Upper lobe of right lung (tissue), 1 donor: ENCODE data around the gene GOLGA3. TPM values are rescaled to one million over a fixed set of nuclear protein-coding genes. Genes with fewer than 3 reads are reported as not detected.

Experiments used
- ATAC-seq: fragments of 200-7000 bp; cut with Tn5 transposase; one replicate; pipeline ENCODE4 v1.9.1; 2020; ENCODE audit warnings: mild to moderate bottlenecking, moderate library complexity
- DNase-seq: peaks from one replicate; pipeline ENCODE4 v3.0.0-alpha.2; 2020
- H3K27ac ChIP-seq: fragments of 200-600 bp; one replicate; pipeline ENCODE4 v1.8.0; 2022
- H3K27me3 ChIP-seq: fragments of 200-600 bp; one replicate; pipeline ENCODE4 v1.8.0; 2022; ENCODE audit warnings: mild to moderate bottlenecking
- H3K36me3 ChIP-seq: fragments of 200-600 bp; one replicate; pipeline ENCODE4 v1.8.0; 2022
- H3K4me1 ChIP-seq: fragments of 200-600 bp; one replicate; pipeline ENCODE4 v1.8.0; 2022
- H3K4me3 ChIP-seq: fragments of 200-600 bp; one replicate; pipeline ENCODE4 v1.8.0; 2022; ENCODE audit warnings: mild to moderate bottlenecking
- H3K9me3 ChIP-seq: fragments of 200-600 bp; one replicate; pipeline ENCODE4 v1.8.0; 2022
- intact Hi-C: fragments of 100-400 bp; cut with DNase I; formaldehyde crosslinking; loops from one replicate; pipeline ENCODE4 v1.11.0; 2022
- total RNA-seq: library from RNA; stranded (reverse); fragmentation: NEBNext Ultra II Directional; extraction: Animal tissue kit (Norgen Biotek cat#: 25700); gene quantifications from one replicate; pipeline ENCODE4 v1.2.1, GENCODE V29; 2021
- TF ChIP-seq, protein P1 (sequence below): fragments of 200-600 bp; IDR thresholded peaks from one replicate; pipeline ENCODE4 v1.8.0; 2022; ENCODE audit warnings: antibody characterized with exemption
- donor health status: DM: no; HTN: yes; CAD: no; lungs with severe emphysema.

Gene GOLGA3
- total RNA-seq, 1 donor from 2014 or later, result 65.3 TPM

DNA sequence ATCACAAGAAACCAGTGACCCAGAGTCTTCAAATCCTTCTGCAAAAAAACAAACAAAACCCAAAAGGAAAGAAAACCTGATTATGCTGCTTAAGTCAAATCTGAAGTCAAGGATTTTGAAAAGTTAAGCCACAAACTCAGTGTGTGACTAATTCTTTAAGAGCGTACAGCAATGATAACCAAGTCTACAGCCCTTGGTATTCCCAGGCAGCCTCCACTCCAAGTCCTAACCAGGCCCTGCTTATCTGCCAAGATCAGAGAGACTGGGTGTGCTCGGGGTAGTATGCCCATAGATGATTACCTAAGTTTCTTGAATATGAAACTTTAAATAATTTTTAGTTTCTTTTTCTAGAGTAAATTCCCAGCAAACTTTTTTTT, 104.9 kb downstream of the GOLGA3 start:
- Histone ChIP-seq H3K36me3 (peaks cover 95% of the 10 kb centered on the region), H3K4me3 (no peak overlapping the region), H3K4me1 (no peaks in the 10 kb centered on the region), H3K27ac (no peak overlapping the region), H3K9me3 (no peaks in the 10 kb centered on the region), H3K27me3 (no peaks in the 10 kb centered on the region)
- intact Hi-C loops, result no loop called here
- ATAC-seq, result no peak
- TF ChIP-seq, protein P1, sequence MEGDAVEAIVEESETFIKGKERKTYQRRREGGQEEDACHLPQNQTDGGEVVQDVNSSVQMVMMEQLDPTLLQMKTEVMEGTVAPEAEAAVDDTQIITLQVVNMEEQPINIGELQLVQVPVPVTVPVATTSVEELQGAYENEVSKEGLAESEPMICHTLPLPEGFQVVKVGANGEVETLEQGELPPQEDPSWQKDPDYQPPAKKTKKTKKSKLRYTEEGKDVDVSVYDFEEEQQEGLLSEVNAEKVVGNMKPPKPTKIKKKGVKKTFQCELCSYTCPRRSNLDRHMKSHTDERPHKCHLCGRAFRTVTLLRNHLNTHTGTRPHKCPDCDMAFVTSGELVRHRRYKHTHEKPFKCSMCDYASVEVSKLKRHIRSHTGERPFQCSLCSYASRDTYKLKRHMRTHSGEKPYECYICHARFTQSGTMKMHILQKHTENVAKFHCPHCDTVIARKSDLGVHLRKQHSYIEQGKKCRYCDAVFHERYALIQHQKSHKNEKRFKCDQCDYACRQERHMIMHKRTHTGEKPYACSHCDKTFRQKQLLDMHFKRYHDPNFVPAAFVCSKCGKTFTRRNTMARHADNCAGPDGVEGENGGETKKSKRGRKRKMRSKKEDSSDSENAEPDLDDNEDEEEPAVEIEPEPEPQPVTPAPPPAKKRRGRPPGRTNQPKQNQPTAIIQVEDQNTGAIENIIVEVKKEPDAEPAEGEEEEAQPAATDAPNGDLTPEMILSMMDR, result no peak
- no peak for DNase-seq

DNA sequence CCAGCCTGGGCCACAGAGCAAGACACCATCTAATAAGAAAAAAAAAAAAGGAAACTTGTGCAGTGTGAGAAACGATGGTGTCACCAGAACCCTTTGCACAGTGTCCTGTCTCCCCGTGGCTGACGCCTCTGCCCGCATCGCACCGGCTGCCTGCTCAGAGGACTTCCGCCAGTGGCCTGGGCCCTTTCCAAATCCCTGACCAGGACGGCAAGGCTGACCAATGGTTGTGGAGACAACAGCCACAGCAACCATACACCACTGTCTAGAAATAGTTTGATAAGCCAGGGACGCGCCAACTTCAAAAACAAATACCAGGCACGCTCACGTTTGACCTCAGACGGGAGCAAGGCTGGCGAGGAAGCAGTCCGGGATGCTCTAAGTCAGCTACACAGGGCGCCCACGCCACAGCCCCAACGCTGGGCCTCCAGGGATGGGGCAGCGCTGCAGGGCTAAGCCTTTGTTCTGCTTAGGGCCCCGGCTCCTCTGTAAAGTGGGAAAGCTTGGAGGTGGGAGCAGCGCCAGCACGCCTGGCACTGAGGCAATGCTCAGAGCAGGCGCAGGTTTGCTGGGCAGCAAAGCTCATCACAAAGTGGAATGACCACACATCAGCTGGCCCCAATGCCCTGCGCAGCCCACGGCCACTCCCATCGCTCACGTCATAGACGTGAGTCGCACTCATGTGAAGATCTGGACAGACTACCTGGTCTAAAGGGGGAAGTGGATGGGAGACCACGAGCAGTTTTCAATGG, 105.5 kb downstream of the GOLGA3 start:
- DNase-seq (no peak), ATAC-seq (no peak)
- Histone ChIP-seq H3K4me3 (no peak overlapping the region), H3K9me3 (no peaks in the 10 kb centered on the region), H3K4me1 (no peaks in the 10 kb centered on the region), H3K27me3 (no peaks in the 10 kb centered on the region), H3K36me3 (peaks cover 91% of the 10 kb centered on the region), H3K27ac (no peak overlapping the region)
- TF ChIP-seq, protein P1, result no peak
- intact Hi-C loops, result no loop called here

DNA sequence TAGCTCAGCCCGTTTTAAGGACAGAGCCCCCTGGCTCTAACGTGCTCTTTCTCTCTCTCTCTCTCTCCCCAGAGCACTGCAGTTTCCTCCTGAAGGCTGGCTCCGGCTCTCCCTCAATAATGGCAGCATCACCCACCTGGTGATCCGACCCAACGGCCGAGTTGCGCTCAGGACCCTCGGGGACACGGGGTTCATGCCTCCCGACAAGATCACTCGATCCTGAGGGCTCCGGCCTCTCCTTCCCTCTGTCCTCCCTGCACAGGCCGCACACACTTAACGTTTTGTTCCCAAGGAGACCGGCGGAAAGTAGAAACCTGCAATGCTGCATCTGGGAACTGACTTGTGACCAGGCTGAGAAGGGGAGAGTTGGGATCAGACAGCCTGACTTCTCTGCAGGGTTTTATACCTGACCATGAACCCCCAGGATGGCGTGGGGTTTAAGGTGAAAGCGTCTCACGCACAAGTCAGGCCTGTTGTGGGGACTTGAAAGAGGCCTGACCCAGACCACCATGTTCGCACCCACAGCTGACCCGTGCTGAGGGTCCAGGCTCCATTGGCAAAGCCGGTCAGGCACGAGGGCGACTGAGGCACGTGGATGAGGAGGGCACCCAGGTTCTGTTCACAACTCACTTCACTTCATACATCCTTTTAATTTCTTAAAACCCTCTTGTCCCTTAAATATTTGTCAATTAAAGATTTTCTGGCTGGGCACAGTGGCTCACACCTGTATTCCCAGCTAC, 107.9 kb downstream of the GOLGA3 start:
- ATAC-seq, result no peak
- intact Hi-C loops, result no loop called here
- Histone ChIP-seq H3K27me3 (no peaks in the 10 kb centered on the region), H3K27ac (no peak overlapping the region), H3K4me3 (no peak overlapping the region), H3K9me3 (no peaks in the 10 kb centered on the region), H3K36me3 (peaks cover 83% of the 10 kb centered on the region), H3K4me1 (no peaks in the 10 kb centered on the region)
- TF ChIP-seq, protein P1, result no peak
- DNase-seq, result no peak

DNA sequence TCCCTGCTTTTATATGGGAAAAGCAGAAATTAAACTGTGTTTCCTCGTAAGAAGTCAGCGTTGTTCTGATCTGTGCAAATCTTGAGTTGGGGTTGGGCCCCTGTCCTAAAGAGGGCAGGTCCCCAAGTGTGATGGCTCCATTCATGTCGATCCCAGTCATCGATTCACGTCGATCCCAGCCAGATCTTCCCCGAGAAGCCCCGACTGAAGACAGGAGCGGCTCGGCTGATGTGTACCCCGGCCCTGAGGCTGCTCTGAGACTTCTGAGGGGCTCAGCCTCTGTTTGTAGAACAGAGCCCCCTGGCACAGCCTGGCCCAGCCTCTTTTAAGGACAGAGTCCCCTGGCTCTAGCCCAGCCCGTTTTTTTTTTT, 108.7 kb downstream of the GOLGA3 start:
- Histone ChIP-seq H3K27me3 (no peaks in the 10 kb centered on the region), H3K27ac (no peak overlapping the region), H3K36me3 (peaks cover 78% of the 10 kb centered on the region), H3K4me1 (no peaks in the 10 kb centered on the region), H3K9me3 (no peaks in the 10 kb centered on the region), H3K4me3 (no peak overlapping the region)
- ATAC-seq (no peak), DNase-seq (no peak)
- intact Hi-C loops, result no loop called here
- TF ChIP-seq, protein P1, result no peak

DNA sequence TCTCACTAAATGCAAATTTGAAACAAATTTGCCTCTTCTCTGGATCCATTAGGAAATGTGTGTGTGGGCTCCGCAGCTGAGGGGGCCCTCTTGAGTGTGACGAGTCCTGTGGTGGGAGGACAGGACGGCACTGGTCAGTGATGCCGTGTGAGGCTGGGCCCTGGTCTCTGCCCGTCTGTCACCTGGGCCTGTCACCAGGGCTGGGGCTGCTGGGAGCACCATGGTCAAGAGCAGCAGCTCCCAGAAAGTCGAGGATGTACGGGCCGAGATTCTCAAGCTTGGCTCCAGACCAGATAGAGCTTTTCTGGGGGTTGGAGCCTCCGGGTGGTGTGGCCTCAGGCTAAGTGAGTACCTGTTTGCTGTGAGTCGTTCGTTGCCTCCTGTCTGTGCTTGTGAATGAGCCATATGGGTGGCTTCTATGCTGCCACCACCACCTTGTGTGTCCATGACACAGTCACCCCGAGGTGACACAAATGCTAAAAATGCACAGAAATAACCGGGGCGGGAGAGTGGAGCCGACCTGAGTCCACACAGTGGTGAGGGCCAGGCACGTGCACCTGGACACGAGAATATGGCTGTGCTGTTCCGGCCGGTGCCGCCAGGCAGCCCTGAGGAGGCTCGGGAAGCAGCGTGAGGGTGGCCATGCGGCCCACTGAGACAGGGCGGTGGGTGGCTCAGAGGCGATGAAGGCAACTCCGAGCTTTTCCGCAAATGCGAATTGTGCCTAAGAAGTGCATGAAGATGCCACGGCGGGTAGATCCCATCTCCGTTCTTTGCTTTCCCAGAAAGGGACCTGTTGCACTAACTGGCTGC, 109.3 kb downstream of the GOLGA3 start:
- DNase-seq (no peak), ATAC-seq (no peak)
- intact Hi-C loops, result no loop called here
- Histone ChIP-seq H3K27ac (no peak overlapping the region), H3K27me3 (no peaks in the 10 kb centered on the region), H3K4me3 (no peak overlapping the region), H3K4me1 (no peaks in the 10 kb centered on the region), H3K36me3 (peaks cover 77% of the 10 kb centered on the region), H3K9me3 (no peaks in the 10 kb centered on the region)
- TF ChIP-seq, protein P1, result no peak

Other genes starting within 250 kb of the GOLGA3 start
- gene LRCOL1, start 218.3 kb downstream of the GOLGA3 start, total RNA-seq, result 1.8 TPM
- 0.55 TPM for gene P2RX2, start 210.1 kb downstream of the GOLGA3 start, total RNA-seq
- 23.5 TPM for gene POLE, start 141.5 kb downstream of the GOLGA3 start, total RNA-seq
- 21.2 TPM for gene PXMP2, start 141.3 kb downstream of the GOLGA3 start, total RNA-seq
- 25.4 TPM for gene PGAM5, start 118.0 kb downstream of the GOLGA3 start, total RNA-seq
- gene ANKLE2, start 67.0 kb downstream of the GOLGA3 start, total RNA-seq, result 60.2 TPM
- 50.2 TPM for gene CHFR, start 58.7 kb upstream of the GOLGA3 start, total RNA-seq
- 13.4 TPM for gene ZNF605, start 127.4 kb upstream of the GOLGA3 start, total RNA-seq
- gene ZNF26, start 157.5 kb upstream of the GOLGA3 start, total RNA-seq, result 11.4 TPM
- 24.1 TPM for gene ZNF84, start 208.6 kb upstream of the GOLGA3 start, total RNA-seq